ENCODE results near the gene SPRR5.

- TF ChIP-seq CTCF (conservative IDR thresholded peaks at IDR 0.05) (no peak), ZFX (IDR thresholded peaks at IDR 0.05) (no peak)
These were observed 7.4 kb downstream of the SPRR5 start for GRCh38 chr1:152954436-152954835.
